Common myeloid progenitor, CD34-positive (primary cell): ENCODE results near the gene SYNGAP1.
"Not testable (repeated sequence)": the region's sequence is repeated elsewhere in the genome, so short reads cannot be mapped to it uniquely, and the experiment has no call there.

ENCODE experiments used
- CTCF ChIA-PET: fragments of 350-600 bp; sonication (Branson Sonifier 250); formaldehyde crosslinking; loops from one replicate; lab custom pipeline; 2021; ENCODE audit warnings: antibody characterized with exemption; lab: Charles Lee
- POLR2A ChIA-PET: fragments of 350-600 bp; sonication (Branson Sonifier 250); formaldehyde crosslinking; loops from one replicate; lab custom pipeline; 2021; ENCODE audit warnings: antibody characterized with exemption; lab: Charles Lee
- DNase-seq, 3 donors: peaks; one replicate each; pipeline versions ENCODE4 v3.0.0 to v3.0.0-alpha.2; 2013
- H3K27ac ChIP-seq, 2 experiments: 1 replicate in 1 of 2; 2 replicates in 1 of 2; pipeline ENCODE4 v1.7.0; 2013; ENCODE audit warnings: inconsistent platforms in 2 of 2, low read length in 2 of 2, mild to moderate bottlenecking in 2 of 2, low read depth in 1 of 2, moderate library complexity in 1 of 2; ENCODE audit not compliant: severe bottlenecking in 2 of 2, insufficient read depth in 1 of 2, poor library complexity in 1 of 2
- H3K27me3 ChIP-seq, 5 experiments: replicated peaks in 2 of 5; 1 replicate in 3 of 5; 2 replicates in 2 of 5; pipeline versions ENCODE4 v1.6.1 to v1.7.0; 2013; ENCODE audit warnings: low read length in 4 of 5, mild to moderate bottlenecking in 2 of 5, moderate library complexity in 2 of 5, inconsistent platforms in 1 of 5; ENCODE audit not compliant: insufficient read depth in 5 of 5, control insufficient read depth in 4 of 5
- H3K36me3 ChIP-seq, 4 experiments: 1 replicate in 2 of 4; 2 replicates in 2 of 4; pipeline versions ENCODE4 v1.6.1 to v1.7.0; 2013; ENCODE audit warnings: low read length in 3 of 4, control low read depth in 1 of 4, mild to moderate bottlenecking in 1 of 4; ENCODE audit not compliant: control insufficient read depth in 4 of 4, insufficient read depth in 4 of 4
- H3K4me1 ChIP-seq, 4 experiments: 1 replicate in 3 of 4; 2 replicates in 1 of 4; pipeline versions ENCODE4 v1.6.1 to v1.7.1; 2013; ENCODE audit warnings: low read length in 3 of 4, mild to moderate bottlenecking in 3 of 4, control low read depth in 1 of 4, inconsistent platforms in 1 of 4, moderate library complexity in 1 of 4; ENCODE audit not compliant: control insufficient read depth in 4 of 4, insufficient read depth in 4 of 4; ENCODE audit errors: control extremely low read depth in 1 of 4
- H3K4me3 ChIP-seq, 7 experiments: 1 replicate in 4 of 7; 2 replicates in 3 of 7; pipeline versions ENCODE4 v1.5.1 to v1.7.0; 2013; ENCODE audit warnings: mild to moderate bottlenecking in 7 of 7, low read length in 6 of 7, moderate library complexity in 6 of 7, inconsistent platforms in 2 of 7, low read depth in 2 of 7, control low read depth in 1 of 7; ENCODE audit not compliant: insufficient read depth in 4 of 7, control insufficient read depth in 1 of 7; ENCODE audit errors: extremely low read depth in 1 of 7
- H3K9me3 ChIP-seq, 5 experiments: 1 replicate in 4 of 5; 2 replicates in 1 of 5; pipeline versions ENCODE4 v1.6.1 to v1.7.1; 2013; ENCODE audit warnings: low read length in 4 of 5, mild to moderate bottlenecking in 2 of 5, inconsistent platforms in 1 of 5, low read depth in 1 of 5, moderate library complexity in 1 of 5; ENCODE audit not compliant: control insufficient read depth in 4 of 5, insufficient read depth in 2 of 5; ENCODE audit errors: control extremely low read depth in 1 of 5
- WGBS: methylation state at CpG from one replicate; pipeline ENCODE4 v1.1.5; 2013; ENCODE audit not compliant: insufficient coverage; 5-methylcytosine and 5-hydroxymethylcytosine counted together

Gene SYNGAP1

GRCh38 chr6:33399881-33400280 lies 20.0 kb upstream of the SYNGAP1 start:
- POLR2A ChIA-PET, CTCF ChIA-PET, DNase-seq, H3K27ac ChIP-seq, H3K9me3 ChIP-seq, H3K27me3 ChIP-seq, H3K4me3 ChIP-seq, H3K4me1 ChIP-seq: not testable (repeated sequence)
- no CpG with 5 or more reads among the region's 6 CpGs for WGBS
- H3K36me3 ChIP-seq, result peaks cover 3 to 51% (median 20%) of the 10 kb centered on the region in 4 experiments

GRCh38 chr6:33404884-33405283 lies 15.0 kb upstream of the SYNGAP1 start:
- DNase-seq, result no peak
- WGBS, result 98% methylated on average over 17 of the region's 17 CpGs
- Histone ChIP-seq H3K4me3 (no peak overlapping the region), H3K27me3 (no peaks in the 10 kb centered on the region), H3K4me1 (peaks cover 0 to 10% (median 6%) of the 10 kb centered on the region in 4 experiments), H3K36me3 (peaks cover 6 to 56% (median 31%) of the 10 kb centered on the region in 4 experiments), H3K27ac (no peak overlapping the region), H3K9me3 (no peaks in the 10 kb centered on the region)
- ChIA-PET POLR2A (no interaction called here), CTCF (interaction anchor here (1.0 to 2.1 kb wide), 4 partner anchors 10 to 125 kb away, joined by 3 to 10 read pairs (median 4); no protein-coding TSS in a partner anchor)

GRCh38 chr6:33405386-33405940 lies 14.4 kb upstream of the SYNGAP1 start:
- peaks cover 0 to 11% (median 7%) of the 10 kb centered on the region in 4 experiments for H3K4me1 ChIP-seq
- ChIA-PET POLR2A (no interaction called here), CTCF (interaction anchor here (1.0 to 2.1 kb wide), 7 partner anchors 10 to 126 kb away, joined by 3 to 10 read pairs (median 4); no protein-coding TSS in a partner anchor)
- no peak overlapping the region for H3K4me3 ChIP-seq
- H3K27ac ChIP-seq, result no peak overlapping the region
- no peaks in the 10 kb centered on the region for H3K27me3 ChIP-seq
- 90% methylated on average over 15 of the region's 15 CpGs for WGBS
- H3K36me3 ChIP-seq, result peaks cover 6 to 56% (median 31%) of the 10 kb centered on the region in 4 experiments
- DNase-seq, result no peak
- H3K9me3 ChIP-seq, result no peaks in the 10 kb centered on the region

DNA sequence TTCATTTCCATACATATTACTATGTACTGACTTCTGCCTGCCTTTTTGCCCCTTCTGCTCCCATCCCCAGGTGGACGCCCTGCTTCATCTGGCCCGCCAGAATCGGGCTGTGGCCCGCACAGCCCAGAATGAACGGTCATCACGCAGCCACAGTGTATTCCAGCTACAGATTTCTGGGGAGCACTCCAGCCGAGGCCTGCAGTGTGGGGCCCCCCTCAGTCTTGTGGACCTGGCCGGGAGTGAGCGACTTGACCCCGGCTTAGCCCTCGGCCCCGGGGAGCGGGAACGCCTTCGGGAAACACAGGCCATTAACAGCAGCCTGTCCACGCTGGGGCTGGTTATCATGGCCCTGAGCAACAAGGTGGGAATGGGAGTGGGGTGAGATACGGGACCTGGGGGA lies 13.7 kb upstream of the SYNGAP1 start:
- 99% methylated on average over 13 of the region's 17 CpGs for WGBS
- Histone ChIP-seq H3K36me3 (peaks cover 6 to 56% (median 31%) of the 10 kb centered on the region in 4 experiments), H3K4me1 (peaks cover 0 to 11% (median 7%) of the 10 kb centered on the region in 4 experiments), H3K27ac (no peak overlapping the region), H3K4me3 (no peak overlapping the region), H3K9me3 (no peaks in the 10 kb centered on the region), H3K27me3 (no peaks in the 10 kb centered on the region)
- no peak for DNase-seq
- CTCF ChIA-PET, result interaction anchor here (1.0 to 1.7 kb wide), 5 partner anchors 15 to 126 kb away, joined by 3 to 4 read pairs (median 4); no protein-coding TSS in a partner anchor
- POLR2A ChIA-PET, result no interaction called here

GRCh38 chr6:33407132-33407718 lies 12.6 kb upstream of the SYNGAP1 start:
- CTCF ChIA-PET, result interaction anchor here (0.5 to 2.6 kb wide), 13 partner anchors 10 to 157 kb away, joined by 3 to 18 read pairs (median 3); partner anchors contain the start of gene B3GALT4
- Histone ChIP-seq H3K4me1 (peaks cover 4 to 22% (median 15%) of the 10 kb centered on the region in 4 experiments), H3K27ac (peak overlapping the region in 1 of 2 experiments; percentile 7), H3K4me3 (no peak overlapping the region), H3K27me3 (no peaks in the 10 kb centered on the region), H3K36me3 (peaks cover 6 to 54% (median 31%) of the 10 kb centered on the region in 4 experiments), H3K9me3 (no peaks in the 10 kb centered on the region)
- 89% methylated on average over 4 of the region's 5 CpGs for WGBS
- POLR2A ChIA-PET, result interaction anchor here (0.6 kb wide), 1 partner anchor 40 kb away, joined by 4 read pairs; no protein-coding TSS in a partner anchor
- DNase-seq, result peak; percentile 66 to 85 (median 75)

DNA sequence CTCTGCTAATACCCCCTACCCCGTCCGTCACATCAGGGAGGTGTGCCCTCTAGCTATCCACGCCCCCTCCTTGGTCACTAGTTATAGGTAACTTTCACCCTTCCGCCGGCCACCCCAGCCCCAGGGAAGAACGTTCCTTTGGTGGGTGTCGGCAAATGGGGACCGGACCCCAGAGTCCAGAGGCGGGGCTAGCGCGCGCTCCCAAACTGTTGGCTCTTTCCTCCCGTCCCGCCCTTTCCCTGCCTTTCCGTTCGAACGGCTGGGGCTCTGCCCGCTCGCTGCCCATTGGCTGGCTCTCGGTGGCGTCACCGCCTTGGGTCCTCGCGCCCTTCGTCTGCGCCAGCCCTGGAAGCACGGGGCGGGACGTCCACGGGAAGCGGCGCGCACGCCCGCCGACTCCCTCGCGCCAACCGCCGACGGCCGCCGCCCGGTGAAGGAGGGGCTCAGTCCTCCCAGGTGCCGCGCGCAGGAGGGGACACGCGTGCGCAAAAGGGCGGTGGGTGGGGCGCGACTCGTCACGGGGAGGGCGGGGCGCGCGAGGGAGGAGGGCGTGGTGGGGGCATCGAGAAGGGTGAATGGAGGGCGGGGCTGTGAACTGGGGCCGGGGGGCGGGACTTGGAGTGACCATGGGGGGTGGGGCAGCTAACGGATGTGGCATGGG lies 9.7 kb upstream of the SYNGAP1 start:
- Histone ChIP-seq H3K4me1 (peaks cover 4 to 26% (median 19%) of the 10 kb centered on the region in 4 experiments), H3K9me3 (no peaks in the 10 kb centered on the region), H3K36me3 (peaks cover 5 to 58% (median 35%) of the 10 kb centered on the region in 4 experiments), H3K27ac (peak overlapping the region; percentile 59 to 92), H3K4me3 (peak overlapping the region; percentile 59 to 90 (median 85)), H3K27me3 (no peaks in the 10 kb centered on the region)
- POLR2A ChIA-PET, result interaction anchor here (1.1 kb wide), 1 partner anchor 139 kb away, joined by 4 read pairs; the partner anchor contains the start of genes RPS18 and VPS52
- 0% methylated on average over 33 of the region's 65 CpGs for WGBS
- CTCF ChIA-PET, result interaction anchor here (0.5 to 1.2 kb wide), 3 partner anchors 15 to 159 kb away, joined by 3 to 4 read pairs (median 3); no protein-coding TSS in a partner anchor
- peak; percentile 97 to 99 (median 99) for DNase-seq
